GM21619 (cell line): ENCODE measurements around the gene DDOST.
"Not testable (repeated sequence)": the region's sequence is repeated elsewhere in the genome, so short reads cannot be mapped to it uniquely, and the experiment has no call there.

Experiments
- ATAC-seq: cut with Tn5 transposase; IDR thresholded peaks from one replicate; pipeline ENCODE4 v1.9.1; 2021; ENCODE audit not compliant: unreplicated experiment

Gene DDOST

DNA sequence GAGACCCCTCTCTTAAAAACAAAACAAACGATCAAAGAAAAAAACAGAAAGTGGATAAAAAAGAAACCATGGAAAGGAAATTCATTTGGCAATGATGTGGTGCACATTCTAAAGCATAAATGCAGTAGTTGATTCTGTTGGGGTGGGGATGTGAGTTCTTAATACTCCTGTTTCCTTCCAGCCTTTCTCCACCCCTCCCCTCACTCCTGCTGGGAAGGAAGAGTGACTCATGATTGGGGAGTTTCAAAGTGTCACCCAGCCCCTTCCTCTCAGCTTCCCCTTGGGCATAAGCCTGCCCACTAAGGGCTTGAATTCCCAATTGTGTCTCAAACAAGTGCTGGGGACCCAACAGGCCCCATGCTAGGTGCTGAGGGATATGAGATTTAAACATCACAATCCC lies 34.6 kb downstream of the DDOST start:
- no peak for ATAC-seq

DNA sequence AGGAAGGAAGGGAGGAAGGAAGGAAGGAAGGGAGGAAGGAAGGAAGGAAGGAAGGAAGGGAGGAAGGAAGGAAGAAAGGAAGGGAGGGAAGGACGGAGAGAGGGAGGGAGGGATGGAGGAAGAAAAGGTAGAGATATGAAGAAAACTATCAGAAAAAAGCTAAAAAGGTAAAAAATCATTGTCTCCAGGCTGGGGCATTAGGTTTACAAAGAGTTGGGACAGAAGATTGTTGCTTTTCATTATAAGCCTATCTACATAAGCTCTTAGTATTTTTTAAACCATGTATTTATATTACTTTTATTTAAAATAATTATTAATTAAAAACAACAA lies 35.1 kb downstream of the DDOST start:
- no peak for ATAC-seq

DNA sequence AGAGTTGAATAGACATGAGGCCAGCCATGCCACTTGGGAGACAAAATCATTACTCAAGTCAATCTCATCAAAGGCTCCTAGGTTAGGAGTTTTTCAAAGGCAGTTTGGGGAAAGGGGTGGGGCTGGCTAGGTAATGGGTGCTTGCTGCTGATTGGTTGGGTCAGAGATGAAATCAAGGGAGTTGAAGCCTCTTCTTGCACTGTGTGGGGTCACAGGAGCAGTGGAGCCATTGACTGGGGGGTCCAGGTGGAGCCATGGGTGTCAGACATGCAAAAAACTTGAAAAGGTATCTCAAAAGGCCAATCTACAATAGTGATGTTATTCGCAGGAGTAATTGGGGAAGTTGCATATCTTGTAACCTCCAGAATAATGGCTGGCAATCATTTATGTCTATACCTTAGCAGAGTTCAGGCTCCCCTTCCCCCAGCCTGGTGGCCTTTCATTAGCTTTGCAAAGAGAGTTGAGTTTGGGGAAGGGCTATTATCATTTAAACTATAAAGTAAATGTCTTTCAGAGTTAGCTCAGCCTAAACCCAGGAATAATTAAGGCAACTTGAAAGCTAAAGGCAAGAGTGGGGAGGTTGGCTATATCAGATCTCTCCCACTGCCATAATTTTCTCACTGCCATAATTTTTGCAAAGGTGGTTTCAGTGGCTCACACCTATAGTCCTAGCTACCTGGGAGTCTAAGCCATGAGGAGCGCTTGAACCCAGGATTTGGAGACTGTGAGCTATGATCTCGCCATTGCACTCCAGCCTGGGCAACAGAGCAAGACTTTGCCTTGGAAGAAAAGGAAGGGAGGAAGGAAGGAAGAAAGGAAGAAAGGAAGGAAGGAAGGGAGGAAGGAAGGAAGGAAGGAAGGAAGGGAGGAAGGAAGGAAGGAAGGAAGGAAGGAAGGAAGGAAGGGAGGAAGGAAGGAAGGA lies 35.7 kb downstream of the DDOST start:
- no peak for ATAC-seq

DNA sequence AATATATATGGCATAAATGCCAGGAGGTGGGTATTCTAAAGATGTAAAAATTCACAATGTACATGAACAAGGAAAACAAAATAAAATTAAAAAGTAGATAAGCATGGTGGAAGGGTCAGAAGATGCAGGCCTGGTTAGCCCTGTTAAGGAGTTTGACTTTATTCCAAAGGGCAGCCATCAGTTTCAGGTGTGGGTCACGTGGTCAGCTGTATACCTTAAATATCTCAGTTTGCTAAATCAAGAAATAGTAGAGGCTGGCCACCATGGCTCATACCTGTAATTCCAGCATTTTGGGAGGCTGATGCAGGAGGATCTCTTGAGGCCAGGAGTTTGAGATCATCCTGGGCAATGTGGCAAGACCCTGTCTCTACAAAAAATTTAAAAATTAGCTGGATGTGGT lies 36.5 kb downstream of the DDOST start:
- ATAC-seq = no peak

DNA sequence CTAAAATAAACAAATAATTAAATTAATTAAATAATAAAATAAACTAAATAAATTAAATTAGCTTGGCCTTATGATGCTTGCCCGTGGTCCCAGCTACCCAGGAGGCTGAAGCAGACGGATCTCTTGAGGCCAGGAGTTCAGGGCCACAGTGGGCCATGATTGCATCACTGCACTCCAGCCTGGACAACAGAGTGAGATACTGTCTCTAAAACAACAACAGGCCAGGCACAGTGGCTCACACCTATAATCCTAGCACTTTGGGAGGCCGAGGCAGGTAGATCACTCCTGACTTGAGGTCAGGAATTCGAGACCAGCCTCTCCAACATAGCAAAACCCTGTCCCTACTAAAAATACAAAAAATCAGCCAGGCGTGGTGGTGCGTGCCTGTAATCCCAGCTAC lies 40.2 kb downstream of the DDOST start:
- ATAC-seq = no peak

DNA sequence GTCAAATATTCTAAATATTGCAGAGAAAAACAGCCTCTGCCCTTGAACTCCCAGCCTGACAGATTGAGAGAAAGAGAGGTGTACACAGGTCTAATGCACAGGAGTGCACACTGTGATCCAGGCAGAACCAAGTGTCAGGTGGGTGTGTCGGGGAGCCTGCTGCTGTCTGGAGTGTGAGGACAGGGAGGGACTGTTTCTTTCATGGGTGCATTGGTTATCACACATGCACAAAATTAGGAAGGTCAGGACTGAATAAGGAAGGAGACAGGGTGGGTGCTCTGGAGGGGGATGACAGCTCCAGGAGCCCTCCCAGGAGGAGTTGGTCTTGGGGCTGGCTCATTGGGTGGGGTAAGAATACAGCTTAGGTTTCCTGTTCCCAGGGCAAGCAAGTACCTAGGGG lies 41.2 kb downstream of the DDOST start:
- no peak for ATAC-seq

DNA sequence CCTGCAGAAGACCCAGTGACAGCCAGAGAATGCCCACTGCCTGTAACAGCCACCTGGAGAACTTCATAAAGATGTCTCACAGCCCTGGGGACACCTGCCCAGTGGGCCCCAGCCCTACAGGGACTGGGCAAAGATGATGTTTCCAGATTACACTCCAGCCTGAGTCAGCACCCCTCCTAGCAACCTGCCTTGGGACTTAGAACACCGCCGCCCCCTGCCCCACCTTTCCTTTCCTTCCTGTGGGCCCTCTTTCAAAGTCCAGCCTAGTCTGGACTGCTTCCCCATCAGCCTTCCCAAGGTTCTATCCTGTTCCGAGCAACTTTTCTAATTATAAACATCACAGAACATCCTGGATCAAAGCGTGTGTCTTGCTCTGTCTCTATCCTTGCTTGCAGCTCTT lies 42.6 kb downstream of the DDOST start:
- no peak for ATAC-seq

DNA sequence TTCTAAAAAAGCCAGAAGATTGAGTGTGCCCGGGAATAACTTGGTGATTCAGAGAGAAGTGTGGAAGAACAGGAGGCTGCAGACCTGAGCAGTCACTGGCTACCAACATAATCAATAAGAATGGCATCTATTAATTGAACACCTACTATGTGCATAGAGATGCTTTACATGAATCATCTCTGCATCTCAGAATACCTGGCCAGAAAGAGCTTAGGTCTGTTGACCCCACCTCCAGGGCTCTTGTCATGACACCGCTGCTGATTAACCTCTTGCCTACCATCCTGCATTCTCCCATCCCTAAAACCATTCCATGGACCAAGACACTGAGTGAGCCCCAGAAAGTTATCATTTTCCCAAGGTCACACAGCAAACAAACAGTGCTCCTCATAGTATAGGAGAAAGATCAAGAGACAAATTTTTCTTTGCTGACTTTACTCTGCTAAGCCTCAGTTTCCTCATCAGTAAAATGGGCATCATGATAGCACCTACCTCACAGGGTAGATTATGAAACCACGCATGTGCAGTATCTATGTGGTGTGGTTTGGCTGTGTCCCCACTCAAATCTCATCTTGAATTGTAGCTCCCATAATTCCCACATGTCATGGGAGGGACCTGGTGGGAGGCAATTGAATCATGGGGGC lies 44.2 kb downstream of the DDOST start:
- ATAC-seq = no peak

DNA sequence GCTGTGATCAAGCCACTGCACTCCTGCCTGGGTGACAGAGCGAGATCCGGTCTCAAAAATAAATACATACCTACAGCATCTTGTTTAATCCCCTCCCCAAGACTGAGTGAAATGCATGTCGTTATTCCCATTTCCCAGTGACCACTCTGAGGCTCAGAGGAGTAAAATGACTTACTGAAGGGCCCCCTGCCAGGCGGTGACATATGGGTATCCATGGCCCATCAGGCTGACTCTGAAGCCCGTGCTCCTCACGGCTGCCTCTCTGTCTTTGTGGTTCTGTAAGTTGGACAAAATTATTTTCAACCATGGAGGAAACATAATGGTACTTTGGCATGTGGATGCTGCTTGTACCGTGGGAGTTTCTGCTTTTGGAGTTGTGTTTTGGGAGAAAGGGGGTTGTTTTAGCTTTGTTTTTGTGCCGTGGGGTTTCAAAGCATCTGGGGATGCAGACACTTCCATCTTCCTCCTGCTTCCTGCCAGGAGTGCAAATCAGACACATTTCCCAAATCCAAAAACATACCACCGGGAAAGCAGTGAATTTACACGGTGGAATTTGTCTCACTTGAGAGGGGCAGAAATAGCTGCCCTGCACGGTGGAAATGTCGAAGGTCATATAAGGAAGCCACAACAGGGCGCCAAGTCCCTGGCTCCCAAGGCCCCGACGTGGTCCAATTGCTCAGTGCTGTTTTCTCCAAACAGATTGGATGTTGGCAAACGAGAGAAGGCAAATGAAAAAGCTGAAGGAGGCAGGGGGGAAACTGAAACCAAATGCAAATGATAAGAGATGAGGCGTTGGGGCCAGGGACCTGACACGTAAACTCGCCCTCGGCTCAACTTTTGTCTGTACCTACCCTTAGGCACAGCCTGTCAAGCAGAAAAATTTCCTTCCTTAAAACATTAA lies 45.0 kb downstream of the DDOST start:
- no peak for ATAC-seq

DNA sequence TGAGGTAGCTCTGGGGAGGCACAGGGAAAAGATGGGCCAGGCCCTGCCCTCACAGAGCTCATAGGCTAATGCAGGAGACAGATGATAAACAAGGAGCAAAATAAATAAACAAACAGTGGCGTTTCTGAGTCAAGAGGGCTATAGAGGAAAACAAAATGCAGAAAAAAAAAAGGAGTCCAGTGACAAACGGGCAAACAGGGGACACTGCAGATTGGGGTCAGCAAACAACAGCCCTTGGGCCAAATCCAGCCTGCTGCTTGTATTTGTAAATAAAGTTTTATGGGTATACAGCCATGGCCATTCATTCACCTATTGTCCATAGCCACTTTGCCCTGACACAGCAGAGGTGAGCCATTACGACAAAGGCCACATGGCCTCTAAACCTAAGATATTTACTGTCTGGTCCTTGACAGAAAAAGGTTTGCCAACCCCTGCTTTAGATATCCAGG lies 47.0 kb downstream of the DDOST start:
- ATAC-seq = no peak

DNA sequence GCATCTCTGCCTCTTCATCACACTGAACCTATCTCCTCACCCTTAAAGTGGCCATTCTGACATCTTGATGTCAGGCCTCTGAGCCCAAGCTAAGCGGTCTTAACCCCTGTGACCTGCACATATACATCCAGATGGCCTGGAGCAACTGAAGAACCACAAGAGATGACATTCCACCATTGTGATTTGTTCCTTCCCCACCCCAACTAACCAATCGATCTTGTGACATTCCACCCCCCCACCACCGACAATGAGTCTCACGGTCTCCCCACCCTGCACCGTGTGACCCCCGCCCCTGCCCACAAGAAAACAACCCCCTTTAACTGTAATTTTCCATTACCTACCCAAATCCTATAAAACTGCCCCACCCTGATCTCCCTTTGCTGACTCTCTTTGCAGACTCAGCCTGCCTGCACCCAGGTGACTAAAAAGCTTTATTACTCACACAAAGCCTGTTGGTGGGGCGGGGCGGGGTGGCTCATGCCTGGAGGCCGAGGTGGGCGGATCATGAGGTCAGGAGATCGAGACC lies 48.9 kb downstream of the DDOST start:
- ATAC-seq = no peak

DNA sequence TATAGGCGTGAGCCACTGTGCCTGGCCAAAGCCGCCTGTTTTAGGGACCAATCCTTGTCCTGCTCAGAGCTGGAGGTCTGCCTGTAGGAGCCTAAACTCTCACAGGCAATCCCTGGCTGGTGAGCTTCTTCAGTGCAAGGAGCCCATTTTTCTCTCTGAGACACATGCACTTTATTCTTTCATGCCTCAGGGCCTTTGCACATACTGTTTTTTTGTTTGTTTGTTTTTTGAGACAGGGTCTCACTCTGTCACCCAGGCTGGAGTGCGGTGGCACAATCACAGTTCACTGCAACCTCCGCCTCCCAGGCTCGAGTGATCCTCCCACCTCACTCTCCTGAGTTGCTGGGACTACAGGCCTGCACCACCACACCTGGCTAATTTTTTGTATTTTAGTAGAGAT lies 49.5 kb downstream of the DDOST start:
- ATAC-seq = no peak

DNA sequence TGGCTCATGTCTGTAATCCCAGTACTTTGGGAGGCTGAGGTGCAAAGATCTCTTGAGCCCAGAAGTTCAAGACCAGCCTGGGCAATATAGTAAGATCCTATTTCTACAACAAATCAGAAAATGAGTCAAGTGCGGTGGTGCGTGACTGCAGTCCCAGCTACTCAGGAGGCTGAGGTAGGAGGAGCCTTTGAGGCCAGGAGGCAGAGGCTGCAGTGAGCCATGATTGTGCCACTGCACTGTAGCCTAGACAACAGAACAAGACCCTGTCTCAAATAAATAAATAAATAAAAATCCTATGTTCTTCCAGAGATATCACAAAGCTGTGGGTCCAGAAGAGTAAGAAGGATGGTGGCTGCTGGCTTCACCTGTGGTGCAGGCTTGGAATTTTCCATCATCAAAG lies 50.2 kb downstream of the DDOST start:
- no peak for ATAC-seq

DNA sequence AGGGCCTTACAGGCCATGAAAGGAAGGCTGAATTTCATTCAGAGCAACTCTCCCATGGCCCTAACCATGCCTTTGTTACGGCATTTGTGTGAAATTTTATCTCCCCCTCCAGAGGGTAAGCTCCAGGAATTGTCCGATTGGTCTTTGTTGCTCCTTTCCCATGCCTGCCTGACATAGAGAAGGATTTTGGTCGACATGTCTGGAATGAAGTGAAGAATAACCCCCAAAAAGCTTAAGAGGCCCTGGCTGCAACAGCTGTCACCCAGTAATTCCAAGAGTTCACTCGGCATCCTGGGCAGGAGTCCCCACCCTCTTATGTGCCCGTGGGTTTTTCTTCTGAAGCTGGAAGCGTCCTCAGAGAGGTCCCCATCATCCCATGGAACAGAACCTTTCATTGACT lies 51.6 kb downstream of the DDOST start:
- ATAC-seq = no peak

DNA sequence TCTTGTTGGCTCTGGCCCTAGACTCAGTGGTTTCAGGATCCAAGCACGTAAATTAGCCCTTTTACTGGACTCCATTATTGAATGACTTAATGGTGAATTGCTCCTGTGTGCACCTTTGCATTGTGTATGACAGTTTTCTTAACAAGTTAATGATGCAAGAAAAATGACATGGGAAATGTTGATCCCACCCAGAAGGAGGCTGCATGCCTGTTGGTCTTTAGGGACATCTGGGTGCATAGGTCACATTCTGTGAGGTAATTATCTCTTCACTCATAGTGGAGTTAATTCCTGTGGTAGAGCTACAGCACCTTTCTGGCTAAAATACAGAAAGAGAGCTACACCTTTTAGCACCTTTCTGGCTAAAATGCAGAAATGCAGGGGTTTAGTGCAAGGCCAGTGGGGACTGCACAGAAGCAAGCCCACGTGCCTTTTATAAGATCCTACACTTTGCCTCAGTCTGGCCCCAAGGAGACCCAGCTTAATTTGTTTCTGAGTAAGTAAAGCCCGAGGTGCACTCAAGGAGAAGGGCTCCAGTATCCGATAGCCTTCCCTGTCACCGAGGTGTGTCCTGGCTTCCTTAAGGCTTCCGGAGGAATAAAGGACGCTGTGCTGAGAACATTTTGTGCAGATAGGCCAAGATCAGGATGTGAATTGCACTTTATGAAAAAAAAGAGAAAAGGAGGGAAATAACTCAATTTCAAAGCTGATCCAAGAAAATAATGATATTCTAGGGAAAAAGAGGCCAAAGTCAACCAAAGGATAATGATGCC lies 54.2 kb downstream of the DDOST start:
- not testable (repeated sequence) for ATAC-seq

DNA sequence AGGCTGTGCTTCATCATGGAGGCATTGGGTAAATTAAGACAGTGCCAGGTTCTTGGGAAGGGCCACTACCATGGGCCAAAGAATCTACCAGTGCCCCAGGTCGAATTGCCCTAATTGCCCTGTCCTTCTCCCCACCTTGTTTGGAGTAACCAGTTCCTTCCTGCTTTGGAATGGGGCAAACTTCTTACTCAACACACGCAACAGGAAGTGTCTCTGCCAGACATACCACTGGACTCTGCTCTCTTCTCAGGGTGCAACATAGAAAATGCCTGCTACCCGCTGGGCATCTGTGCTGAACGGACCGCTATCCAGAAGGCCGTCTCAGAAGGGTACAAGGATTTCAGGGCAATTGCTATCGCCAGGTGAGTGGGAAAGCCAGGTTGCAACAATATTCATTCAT lies 56.5 kb downstream of the DDOST start:
- ATAC-seq = no peak

DNA sequence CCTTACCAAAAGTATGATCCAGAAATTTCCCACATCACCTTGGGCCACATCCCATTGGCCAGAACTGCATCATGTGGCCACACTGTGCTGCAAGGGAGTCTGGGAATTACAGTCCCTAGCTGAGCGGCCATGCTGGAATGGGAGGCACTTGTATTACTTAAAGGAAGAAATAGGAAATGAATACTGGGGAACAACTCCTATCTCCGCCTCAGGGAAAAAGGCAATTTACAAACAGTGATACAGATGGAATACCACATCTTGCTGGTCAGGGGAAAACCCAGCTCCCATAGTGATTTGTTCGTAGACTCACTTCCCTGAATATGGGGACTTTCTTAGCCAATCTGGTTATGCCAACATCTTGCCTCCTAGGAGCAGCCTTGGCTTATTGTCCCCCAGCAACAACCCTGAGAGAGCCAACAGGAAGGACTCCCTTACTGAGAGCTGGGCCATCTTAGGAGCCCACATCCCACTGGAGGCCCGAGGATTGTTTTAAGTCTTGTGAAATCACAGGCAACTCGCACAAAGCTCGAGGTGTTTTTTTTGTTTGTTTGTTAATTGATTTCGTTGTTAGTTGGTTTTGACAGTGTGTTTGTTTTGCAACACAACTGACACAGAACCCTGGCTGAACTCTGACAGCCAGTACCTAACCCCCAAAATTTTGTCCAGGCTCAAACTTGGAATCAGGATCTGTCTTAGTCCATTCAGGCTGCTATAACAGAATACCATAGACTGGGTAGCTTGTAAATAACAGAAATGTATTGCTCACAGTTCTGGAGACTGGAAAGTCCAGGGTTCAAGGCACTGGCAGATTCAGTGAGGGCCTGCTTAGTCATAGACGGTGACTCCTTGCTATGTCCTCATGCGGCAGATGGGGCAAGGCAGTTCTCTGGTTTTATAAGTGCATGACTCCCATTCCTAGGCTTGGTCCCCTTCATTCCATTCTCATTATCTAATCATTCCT lies 57.4 kb downstream of the DDOST start:
- ATAC-seq = no peak

DNA sequence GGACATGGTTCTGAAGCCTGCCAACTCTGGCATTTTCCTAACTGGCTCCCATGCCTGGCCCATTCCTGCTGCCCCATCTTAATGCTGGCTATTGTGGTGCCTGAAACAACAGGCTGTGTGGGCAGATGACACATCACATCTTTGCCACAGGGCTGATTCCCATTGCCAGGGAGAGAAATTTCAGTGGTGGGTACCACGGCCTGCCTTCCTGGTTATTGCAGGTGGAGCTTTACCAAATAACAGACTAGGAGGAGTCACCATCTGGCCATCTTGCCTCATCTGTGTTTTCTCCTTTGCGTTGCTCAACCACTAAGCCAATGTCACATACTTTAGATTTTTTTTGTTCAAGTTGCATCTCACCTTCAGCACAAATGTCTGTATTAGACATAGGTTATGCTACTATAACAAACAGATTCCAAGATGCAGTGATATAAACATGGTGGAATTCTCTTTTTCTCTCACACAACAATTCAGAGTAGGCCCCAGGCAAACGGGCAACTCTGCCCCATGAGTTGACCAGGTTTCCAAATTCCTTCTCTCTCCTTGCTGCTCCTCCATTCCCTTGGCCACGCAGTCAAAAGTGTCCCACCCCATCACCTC lies 58.2 kb downstream of the DDOST start:
- ATAC-seq = no peak
